B cell (primary cell): ENCODE results near the gene SHPK. TPM values are rescaled to one million over a fixed set of nuclear protein-coding genes. Genes with fewer than 3 reads are reported as not detected.

Experiments
- ATAC-seq: fragments of 200-7000 bp; cut with Tn5 transposase; one replicate; pipeline ENCODE4 v1.10.0; 2021; ENCODE audit warnings: low read depth, mild to moderate bottlenecking, moderate number of reproducible peaks, moderate library complexity
- CTCF ChIA-PET: fragments of 350-600 bp; sonication (Branson Sonifier 250); formaldehyde crosslinking; loops from one replicate; lab custom pipeline; 2021; ENCODE audit warnings: antibody characterized with exemption, inconsistent platforms; lab: Charles Lee
- POLR2A ChIA-PET: fragments of 350-600 bp; sonication (Branson Sonifier 250); formaldehyde crosslinking; loops from one replicate; lab custom pipeline; 2021; ENCODE audit warnings: antibody characterized with exemption; lab: Charles Lee
- DNase-seq: peaks from one replicate; pipeline ENCODE4 v3.0.0; 2013
- H2AFZ ChIP-seq: 2 replicates; pipeline ENCODE4 v1.6.1; 2012; ENCODE audit warnings: mild to moderate bottlenecking, low read depth, low read length; ENCODE audit not compliant: insufficient read depth, poor library complexity, severe bottlenecking
- H3K27ac ChIP-seq, 2 donors: 1 replicate in 1 of 2; 2 replicates in 1 of 2; pipeline ENCODE4 v1.5.1; 2012 to 2013; ENCODE audit warnings: low read length in 2 of 2, mild to moderate bottlenecking in 2 of 2, moderate library complexity in 1 of 2
- H3K27me3 ChIP-seq, 4 experiments: fragments of 200-600 bp in 1 of 4; sonication (generic) in 1 of 4; replicated peaks in 1 of 4; 1 replicate in 2 of 4; 2 replicates in 2 of 4; pipeline versions ENCODE4 v1.6.1 to v1.7.0; 2013 to 2016; ENCODE audit warnings: low read length in 3 of 4, mild to moderate bottlenecking in 2 of 4, mixed read lengths in 1 of 4, moderate library complexity in 1 of 4; ENCODE audit not compliant: insufficient read depth in 4 of 4, control insufficient read depth in 3 of 4; ENCODE audit errors: control extremely low read depth in 1 of 4
- H3K36me3 ChIP-seq, 2 experiments: replicated peaks in 1 of 2; 1 replicate in 1 of 2; 2 replicates in 1 of 2; pipeline versions ENCODE4 v1.6.1 to v1.7.1; 2013; ENCODE audit warnings: low read length in 1 of 2; ENCODE audit not compliant: insufficient read depth in 2 of 2, control insufficient read depth in 1 of 2; ENCODE audit errors: control extremely low read depth in 1 of 2, extremely low read depth in 1 of 2
- H3K4me1 ChIP-seq, 2 donors: fragments of 200-600 bp in 1 of 2; sonication (generic) in 1 of 2; 1 replicate in 1 of 2; 2 replicates in 1 of 2; pipeline versions ENCODE4 v1.5.1 to v1.6.1; 2013 to 2017; ENCODE audit warnings: low read length in 2 of 2; ENCODE audit not compliant: control insufficient read depth in 2 of 2, insufficient read depth in 2 of 2
- H3K4me2 ChIP-seq: replicated peaks from 2 replicates; pipeline ENCODE3; 2012; ENCODE audit warnings: mild to moderate bottlenecking, low read depth, low read length; ENCODE audit not compliant: poor library complexity, severe bottlenecking
- H3K4me3 ChIP-seq, 5 experiments: fragments of 200-600 bp in 1 of 5; sonication (generic) in 1 of 5; 1 replicate in 3 of 5; 2 replicates in 2 of 5; pipeline versions ENCODE4 v1.5.1 to v1.7.0; 2011 to 2016; ENCODE audit warnings: low read length in 4 of 5, mild to moderate bottlenecking in 4 of 5, low read depth in 2 of 5, control low read depth in 1 of 5, moderate library complexity in 1 of 5; ENCODE audit not compliant: insufficient read depth in 1 of 5; ENCODE audit errors: control extremely low read depth in 1 of 5, extremely low read depth in 1 of 5
- H3K79me2 ChIP-seq: fragments of 200-600 bp; sonication (generic); one replicate; pipeline ENCODE4 v1.6.0; 2016; ENCODE audit warnings: low read length; ENCODE audit not compliant: control insufficient read depth, insufficient read depth
- H3K9ac ChIP-seq: fragments of 200-600 bp; sonication (generic); 2 replicates; pipeline ENCODE4 v1.6.1; 2017; ENCODE audit warnings: mild to moderate bottlenecking, low read length, moderate library complexity
- H3K9me3 ChIP-seq, 3 donors: one replicate each; pipeline versions ENCODE4 v1.6.1 to v1.7.1; 2013; ENCODE audit warnings: low read length in 2 of 3; ENCODE audit not compliant: control insufficient read depth in 2 of 3, insufficient read depth in 1 of 3; ENCODE audit errors: control extremely low read depth in 1 of 3
- H4K20me1 ChIP-seq: 2 replicates; pipeline ENCODE4 v1.6.0; 2012; ENCODE audit warnings: mild to moderate bottlenecking, low read length; ENCODE audit not compliant: insufficient read depth, control insufficient read depth, poor library complexity, severe bottlenecking
- H3K27ac Mint-ChIP-seq: one replicate; pipeline ENCODE4 v1.8.0; 2021; ENCODE audit warnings: mixed read lengths
- H3K27me3 Mint-ChIP-seq: one replicate; pipeline ENCODE4 v1.8.0; 2021; ENCODE audit warnings: mixed read lengths
- H3K4me1 Mint-ChIP-seq: one replicate; pipeline ENCODE4 v1.8.0; 2021; ENCODE audit warnings: mixed read lengths
- H3K4me3 Mint-ChIP-seq: one replicate; pipeline ENCODE4 v1.8.0; 2021; ENCODE audit warnings: mixed read lengths
- H3K9me3 Mint-ChIP-seq: one replicate; pipeline ENCODE4 v1.8.0; 2022; ENCODE audit warnings: mixed read lengths; ENCODE audit not compliant: insufficient read depth
- EZH2 ChIP-seq: IDR thresholded peaks from 2 replicates; pipeline ENCODE4 v1.6.1; 2012; ENCODE audit warnings: borderline replicate concordance, low read depth, mild to moderate bottlenecking, moderate library complexity, low read length; ENCODE audit not compliant: insufficient read depth, poor library complexity, severe bottlenecking
- WGBS: methylation state at CpG from one replicate; pipeline ENCODE4 v1.1.5; 2013; ENCODE audit warnings: missing lambda C conversion rate; ENCODE audit not compliant: insufficient coverage; 5-methylcytosine and 5-hydroxymethylcytosine counted together
- intact Hi-C: fragments of 100-400 bp; cut with micrococcal nuclease; formaldehyde crosslinking; loops from one replicate; pipeline ENCODE4 v1.10.0; 2022
- polyA plus RNA-seq: library from polyadenylated mRNA; depleted of rRNA; stranded (reverse); fragments of >200 nt; gene quantifications from 2 replicates; pipeline ENCODE4 v1.2.3, GENCODE V29; 2012
- total RNA-seq, 2 donors: library from RNA; stranded (reverse); fragments of 120-200 nt in 1 of 2; gene quantifications; 1 replicate in 1 of 2; 2 replicates in 1 of 2; pipeline versions ENCODE4 v1.2.3 to v1.2.4, GENCODE V29; 2013 to 2022
- TF ChIP-seq, protein P1 (sequence below): fragments of 200-600 bp; IDR thresholded peaks from one replicate; pipeline ENCODE4 v1.8.0; 2022; ENCODE audit warnings: antibody characterized with exemption, mild to moderate bottlenecking

SHPK gene
- total and polyA plus RNA-seq, 2 donors (not counting 1 experiment from before 2014, with no cell fraction given): 5.9 to 16.1 TPM

- Histone ChIP-seq H3K4me1 (peaks cover 4 to 15% of the 10 kb centered on the region in 2 donors), H3K9ac (peak overlapping the region; percentile 83), H3K27ac (peak overlapping the region; percentile 90 to 97), H3K4me2 (peak overlapping the region; percentile 77), H3K9me3 (no peaks in the 10 kb centered on the region), H3K36me3 (peaks cover 0 to 3% of the 10 kb centered on the region in 2 experiments), H3K4me3 (peak overlapping the region; percentile 26 to 80 (median 76)), H2AFZ (peak overlapping the region; percentile 85), H3K79me2 (peaks cover 45% of the 10 kb centered on the region), H4K20me1 (peaks cover 4% of the 10 kb centered on the region), H3K27me3 (no peaks in the 10 kb centered on the region)
- H3K4me3 Mint-ChIP-seq: peak overlapping the region; percentile 99
- H3K27me3 Mint-ChIP-seq: no peaks in the 10 kb centered on the region
- CTCF ChIA-PET: interaction anchor here (1.0 to 2.4 kb wide), 9 partner anchors 8 to 588 kb away, joined by 3 to 14 read pairs (median 6); no protein-coding TSS in a partner anchor
- H3K9me3 Mint-ChIP-seq: no peaks in the 10 kb centered on the region
- under 1% methylated on average over 24 of the region's 31 CpGs for WGBS
- TF ChIP-seq EZH2: no peak
- TF ChIP-seq, protein P1, sequence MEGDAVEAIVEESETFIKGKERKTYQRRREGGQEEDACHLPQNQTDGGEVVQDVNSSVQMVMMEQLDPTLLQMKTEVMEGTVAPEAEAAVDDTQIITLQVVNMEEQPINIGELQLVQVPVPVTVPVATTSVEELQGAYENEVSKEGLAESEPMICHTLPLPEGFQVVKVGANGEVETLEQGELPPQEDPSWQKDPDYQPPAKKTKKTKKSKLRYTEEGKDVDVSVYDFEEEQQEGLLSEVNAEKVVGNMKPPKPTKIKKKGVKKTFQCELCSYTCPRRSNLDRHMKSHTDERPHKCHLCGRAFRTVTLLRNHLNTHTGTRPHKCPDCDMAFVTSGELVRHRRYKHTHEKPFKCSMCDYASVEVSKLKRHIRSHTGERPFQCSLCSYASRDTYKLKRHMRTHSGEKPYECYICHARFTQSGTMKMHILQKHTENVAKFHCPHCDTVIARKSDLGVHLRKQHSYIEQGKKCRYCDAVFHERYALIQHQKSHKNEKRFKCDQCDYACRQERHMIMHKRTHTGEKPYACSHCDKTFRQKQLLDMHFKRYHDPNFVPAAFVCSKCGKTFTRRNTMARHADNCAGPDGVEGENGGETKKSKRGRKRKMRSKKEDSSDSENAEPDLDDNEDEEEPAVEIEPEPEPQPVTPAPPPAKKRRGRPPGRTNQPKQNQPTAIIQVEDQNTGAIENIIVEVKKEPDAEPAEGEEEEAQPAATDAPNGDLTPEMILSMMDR: no peak
- intact Hi-C loops: loop anchor here (1.0 to 2.0 kb wide), 6 partner anchors 9 to 588 kb away; partner anchors contain the start of genes CYB5D2, EMC6, NCBP3 and TAX1BP3
- peaks cover 34% of the 10 kb centered on the region for H3K4me1 Mint-ChIP-seq
- POLR2A ChIA-PET: interaction anchor here (0.6 to 1.4 kb wide), 5 partner anchors 22 to 506 kb away, joined by 3 to 5 read pairs (median 3); partner anchors contain the start of genes CYB5D2, EMC6, TAX1BP3 and ZZEF1
- DNase-seq: no peak
- ATAC-seq: no peak
- H3K27ac Mint-ChIP-seq: peak overlapping the region; percentile 59
Observed at GRCh38 chr17:3636908-3637373, 891 bp upstream of the SHPK start.
